ENCODE data around the gene SERPINE1. TPM values are rescaled to one million over a fixed set of nuclear protein-coding genes. Genes with fewer than 3 reads are reported as not detected.
"Not testable (repeated sequence)": the region's sequence is repeated elsewhere in the genome, so short reads cannot be mapped to it uniquely, and the experiment has no call there.

SERPINE1 gene
- total RNA-seq, 4 donors from 2014 or later, result 6.7 to 22.9 (median 13.0) TPM

- Histone ChIP-seq H3K27me3 (no peaks in the 10 kb centered on the region), H3K4me1 (peaks cover 44% of the 10 kb centered on the region), H3K4me3 (peak overlapping the region; percentile 19), H3K27ac (no peak overlapping the region), H3K9me3 (no peaks in the 10 kb centered on the region), H3K36me3 (peaks cover 4% of the 10 kb centered on the region)
- WGBS, result 80% methylated on average over 13 of the region's 14 CpGs
- no peak for DNase-seq (ENCODE audit: low spot score in 2 of 2)
- TF ChIP-seq, protein P1, sequence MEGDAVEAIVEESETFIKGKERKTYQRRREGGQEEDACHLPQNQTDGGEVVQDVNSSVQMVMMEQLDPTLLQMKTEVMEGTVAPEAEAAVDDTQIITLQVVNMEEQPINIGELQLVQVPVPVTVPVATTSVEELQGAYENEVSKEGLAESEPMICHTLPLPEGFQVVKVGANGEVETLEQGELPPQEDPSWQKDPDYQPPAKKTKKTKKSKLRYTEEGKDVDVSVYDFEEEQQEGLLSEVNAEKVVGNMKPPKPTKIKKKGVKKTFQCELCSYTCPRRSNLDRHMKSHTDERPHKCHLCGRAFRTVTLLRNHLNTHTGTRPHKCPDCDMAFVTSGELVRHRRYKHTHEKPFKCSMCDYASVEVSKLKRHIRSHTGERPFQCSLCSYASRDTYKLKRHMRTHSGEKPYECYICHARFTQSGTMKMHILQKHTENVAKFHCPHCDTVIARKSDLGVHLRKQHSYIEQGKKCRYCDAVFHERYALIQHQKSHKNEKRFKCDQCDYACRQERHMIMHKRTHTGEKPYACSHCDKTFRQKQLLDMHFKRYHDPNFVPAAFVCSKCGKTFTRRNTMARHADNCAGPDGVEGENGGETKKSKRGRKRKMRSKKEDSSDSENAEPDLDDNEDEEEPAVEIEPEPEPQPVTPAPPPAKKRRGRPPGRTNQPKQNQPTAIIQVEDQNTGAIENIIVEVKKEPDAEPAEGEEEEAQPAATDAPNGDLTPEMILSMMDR (IDR thresholded peaks at IDR 0.05), result no peak
- no peak for TF ChIP-seq POLR2A (IDR thresholded peaks at IDR 0.05)
- TF ChIP-seq POLR2AphosphoS5 (IDR thresholded peaks at IDR 0.05), result no peak
- TF ChIP-seq EP300 (IDR thresholded peaks at IDR 0.05), result no peak
These were observed 1.3 kb downstream of the SERPINE1 start for GRCh38 chr7:101128040-101128834.

DNA sequence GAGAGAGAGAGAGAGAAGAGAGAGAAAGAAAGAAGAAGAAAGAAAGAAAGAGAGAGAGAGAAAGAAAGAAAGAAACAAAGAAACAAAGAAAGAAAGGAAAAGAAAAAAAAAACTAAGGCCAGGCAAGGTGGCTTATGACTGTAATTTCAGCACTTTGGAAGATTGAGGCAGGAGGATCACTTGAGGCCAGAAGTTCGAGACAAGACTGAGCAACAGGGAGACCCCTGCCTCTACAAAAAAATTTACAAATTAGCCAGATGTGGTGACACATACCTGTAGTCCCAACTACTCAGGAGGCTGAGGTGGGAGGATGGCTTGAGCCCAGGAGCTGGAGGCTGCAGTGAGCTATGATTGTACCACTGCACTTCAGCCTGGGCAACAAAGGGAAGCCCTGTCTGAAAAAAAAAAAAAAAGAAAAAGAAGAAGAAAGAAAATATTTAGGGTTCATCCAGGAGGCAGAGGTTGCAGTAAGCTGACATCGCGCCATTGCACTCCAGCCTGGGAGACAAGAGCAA, 2.8 kb downstream of the SERPINE1 start:
- peaks cover 7% of the 10 kb centered on the region for H3K36me3 ChIP-seq
- TF ChIP-seq EP300 (IDR thresholded peaks at IDR 0.05) (no peak), POLR2A (IDR thresholded peaks at IDR 0.05) (no peak), POLR2AphosphoS5 (IDR thresholded peaks at IDR 0.05) (no peak)
- TF ChIP-seq, protein P1 (IDR thresholded peaks at IDR 0.05), result no peak
- 86% methylated on average over 3 of the region's 3 CpGs for WGBS
- no peaks in the 10 kb centered on the region for H3K27me3 ChIP-seq
- no peak overlapping the region for H3K27ac ChIP-seq
- H3K9me3 ChIP-seq, result no peaks in the 10 kb centered on the region
- H3K4me1 ChIP-seq, result peaks cover 37% of the 10 kb centered on the region
- no peak for DNase-seq (ENCODE audit: low spot score in 2 of 2)
- no peak overlapping the region for H3K4me3 ChIP-seq

- not testable (repeated sequence) for H3K27me3 ChIP-seq; H3K4me3 ChIP-seq; H3K36me3 ChIP-seq; H3K9me3 ChIP-seq; DNase-seq (ENCODE audit: low spot score in 2 of 2); H3K27ac ChIP-seq
- H3K4me1 ChIP-seq, result peaks cover 13% of the 10 kb centered on the region
- WGBS, result 91% methylated on average over 18 of the region's 18 CpGs
These were observed 6.0 kb downstream of the SERPINE1 start for GRCh38 chr7:101132626-101133600.

GRCh38 chr7:101133621-101134398, 6.9 kb downstream of the SERPINE1 start:
- Histone ChIP-seq H3K36me3 (peaks cover 7% of the 10 kb centered on the region), H3K9me3 (no peaks in the 10 kb centered on the region), H3K4me3 (no peak overlapping the region), H3K27ac (no peak overlapping the region), H3K4me1 (peaks cover 16% of the 10 kb centered on the region), H3K27me3 (no peaks in the 10 kb centered on the region)
- 78% methylated on average over 15 of the region's 15 CpGs for WGBS
- no peak for DNase-seq (ENCODE audit: low spot score in 2 of 2)
- TF ChIP-seq POLR2A (IDR thresholded peaks at IDR 0.05), result no peak

- DNase-seq (ENCODE audit: low spot score in 2 of 2), result no peak
- no peak for TF ChIP-seq POLR2AphosphoS5 (IDR thresholded peaks at IDR 0.05)
- TF ChIP-seq POLR2A (IDR thresholded peaks at IDR 0.05), result no peak
- TF ChIP-seq, protein P1 (IDR thresholded peaks at IDR 0.05), result no peak
- TF ChIP-seq EP300 (IDR thresholded peaks at IDR 0.05), result no peak
- H3K36me3 ChIP-seq, result peaks cover 7% of the 10 kb centered on the region
- H3K27ac ChIP-seq, result no peak overlapping the region
- H3K9me3 ChIP-seq, result no peaks in the 10 kb centered on the region
- no peaks in the 10 kb centered on the region for H3K27me3 ChIP-seq
- 78% methylated on average over 6 of the region's 6 CpGs for WGBS
- no peak overlapping the region for H3K4me3 ChIP-seq
- H3K4me1 ChIP-seq, result peaks cover 21% of the 10 kb centered on the region
These were observed 7.6 kb downstream of the SERPINE1 start for GRCh38 chr7:101134399-101134980.

All from suprapubic skin (tissue), 4 donors.